Uterus (tissue), 2 donors: ENCODE results near the gene BMF.

Experiments used
- POLR2A ChIP-seq, 2 donors: fragments of 450-650 bp; IDR thresholded peaks; one replicate each; pipeline ENCODE4 v1.6.1; 2016; ENCODE audit warnings: antibody characterized with exemption in 2 of 2, mild to moderate bottlenecking in 1 of 2, moderate library complexity in 1 of 2
- TF ChIP-seq, protein P1 (sequence below), 4 experiments: fragments of 200-600 bp in 2 of 4; fragments of 450-650 bp in 2 of 4; sonication (generic) in 2 of 4; IDR thresholded peaks; one replicate each; pipeline ENCODE4 v1.5.1; 2016 to 2019; ENCODE audit warnings: antibody characterized with exemption in 4 of 4, mild to moderate bottlenecking in 2 of 4, moderate library complexity in 1 of 4

DNA sequence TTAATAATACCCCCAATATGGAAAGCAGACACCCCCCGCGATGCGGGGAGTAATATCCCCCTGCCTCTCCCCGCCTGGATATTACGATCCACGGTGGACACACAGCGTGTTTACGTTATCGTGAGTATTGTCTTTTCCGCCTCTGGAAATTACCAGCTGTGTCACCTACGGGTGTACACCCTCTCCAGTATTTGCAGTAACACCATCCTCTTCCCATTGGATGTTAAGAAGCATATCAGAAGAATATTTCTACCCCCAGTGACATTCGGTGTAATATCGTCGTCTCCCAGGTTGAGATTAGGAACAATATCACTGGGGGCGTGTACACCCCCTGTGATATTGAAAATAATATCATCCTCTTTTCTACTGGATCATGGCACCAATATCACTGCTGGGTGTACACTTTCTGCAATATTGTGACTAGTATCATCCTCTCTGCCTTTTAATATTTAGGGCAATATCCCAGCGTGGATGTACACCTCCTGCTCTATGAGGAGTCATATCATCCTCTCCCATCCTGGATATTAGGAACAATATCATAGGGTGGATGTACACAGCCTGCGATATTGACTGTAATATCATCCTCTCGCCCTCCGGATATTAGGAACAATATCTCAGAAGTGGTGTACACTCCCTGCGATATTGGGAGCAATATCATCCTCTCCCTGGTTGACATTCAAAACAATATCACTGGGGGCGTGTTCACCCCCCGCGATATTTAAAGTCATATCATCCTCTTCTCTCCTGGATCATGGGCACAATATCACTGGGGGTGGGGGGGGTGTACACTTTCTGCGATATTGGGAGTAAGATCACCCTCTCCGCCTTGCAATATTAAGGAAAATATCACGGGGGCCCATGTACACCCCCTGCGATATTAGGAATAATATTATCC is 20.3 kb upstream of the BMF start:
- TF ChIP-seq, protein P1, sequence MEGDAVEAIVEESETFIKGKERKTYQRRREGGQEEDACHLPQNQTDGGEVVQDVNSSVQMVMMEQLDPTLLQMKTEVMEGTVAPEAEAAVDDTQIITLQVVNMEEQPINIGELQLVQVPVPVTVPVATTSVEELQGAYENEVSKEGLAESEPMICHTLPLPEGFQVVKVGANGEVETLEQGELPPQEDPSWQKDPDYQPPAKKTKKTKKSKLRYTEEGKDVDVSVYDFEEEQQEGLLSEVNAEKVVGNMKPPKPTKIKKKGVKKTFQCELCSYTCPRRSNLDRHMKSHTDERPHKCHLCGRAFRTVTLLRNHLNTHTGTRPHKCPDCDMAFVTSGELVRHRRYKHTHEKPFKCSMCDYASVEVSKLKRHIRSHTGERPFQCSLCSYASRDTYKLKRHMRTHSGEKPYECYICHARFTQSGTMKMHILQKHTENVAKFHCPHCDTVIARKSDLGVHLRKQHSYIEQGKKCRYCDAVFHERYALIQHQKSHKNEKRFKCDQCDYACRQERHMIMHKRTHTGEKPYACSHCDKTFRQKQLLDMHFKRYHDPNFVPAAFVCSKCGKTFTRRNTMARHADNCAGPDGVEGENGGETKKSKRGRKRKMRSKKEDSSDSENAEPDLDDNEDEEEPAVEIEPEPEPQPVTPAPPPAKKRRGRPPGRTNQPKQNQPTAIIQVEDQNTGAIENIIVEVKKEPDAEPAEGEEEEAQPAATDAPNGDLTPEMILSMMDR (IDR thresholded peaks at IDR 0.05), result no peak
- no peak for TF ChIP-seq POLR2A (IDR thresholded peaks at IDR 0.05)
